GM04504 (cell line): ENCODE measurements around the gene KRT39.
A peak's percentile ranks its signal among the peaks of the same experiment; 100 is the strongest.
"Not testable (repeated sequence)": the region's sequence is repeated elsewhere in the genome, so short reads cannot be mapped to it uniquely, and the experiment has no call there.

Experiments used
- DNase-seq: peaks from one replicate; pipeline ENCODE4 v3.0.0-alpha.2; 2012; ENCODE audit warnings: low read depth

KRT39 gene

GRCh38 chr17:40966848-40967247 is at the start of gene KRT39:
Gene KRT39, minus strand, starts transcription at chr17:40966948. Its CDS starts 92 bp downstream, at chr17:40966856.
- DNase-seq = no peak

DNA sequence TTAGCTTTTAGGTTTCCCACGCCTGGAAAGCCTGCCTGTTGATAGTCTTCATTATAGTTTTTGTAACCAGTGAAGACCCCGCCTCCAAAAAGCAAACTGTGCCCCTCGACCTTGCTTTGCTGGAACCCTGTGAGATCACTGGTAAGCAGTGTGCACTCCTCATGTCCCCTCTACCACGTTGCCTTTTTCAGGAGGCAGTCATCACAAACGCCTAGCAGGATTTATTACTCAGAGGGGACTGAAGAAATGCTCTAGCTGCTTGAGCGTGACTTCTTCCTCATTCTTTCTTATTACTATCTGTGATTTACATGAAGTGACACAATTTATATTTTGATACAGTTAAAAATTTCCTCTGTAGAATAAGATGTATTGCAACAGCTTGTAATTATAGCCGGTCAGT is 48.7 kb upstream of the KRT39 start:
- no peak for DNase-seq

DNA sequence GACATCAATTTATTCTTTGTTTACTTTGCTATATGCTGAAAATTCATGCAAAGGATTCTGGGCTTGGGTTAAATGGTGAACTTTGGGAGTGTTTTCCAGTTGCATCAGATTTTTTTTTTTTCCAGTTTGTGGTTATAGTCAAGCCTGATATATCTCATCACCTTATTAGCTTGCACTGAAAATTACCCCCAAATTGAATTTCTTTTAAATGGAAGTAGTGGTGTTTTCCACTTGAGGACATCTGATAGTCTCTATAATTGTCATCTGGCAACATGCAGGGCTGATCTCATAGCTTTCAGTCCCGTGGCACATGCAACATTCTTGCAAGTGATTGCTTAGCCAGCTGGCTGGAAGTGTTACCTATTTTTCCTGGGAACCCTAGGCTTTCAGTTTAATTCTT is 46.9 kb upstream of the KRT39 start:
- peak; percentile 69 for DNase-seq

- peak; percentile 72 for DNase-seq
Observed at GRCh38 chr17:41013181-41013580, 46.4 kb upstream of the KRT39 start.

DNA sequence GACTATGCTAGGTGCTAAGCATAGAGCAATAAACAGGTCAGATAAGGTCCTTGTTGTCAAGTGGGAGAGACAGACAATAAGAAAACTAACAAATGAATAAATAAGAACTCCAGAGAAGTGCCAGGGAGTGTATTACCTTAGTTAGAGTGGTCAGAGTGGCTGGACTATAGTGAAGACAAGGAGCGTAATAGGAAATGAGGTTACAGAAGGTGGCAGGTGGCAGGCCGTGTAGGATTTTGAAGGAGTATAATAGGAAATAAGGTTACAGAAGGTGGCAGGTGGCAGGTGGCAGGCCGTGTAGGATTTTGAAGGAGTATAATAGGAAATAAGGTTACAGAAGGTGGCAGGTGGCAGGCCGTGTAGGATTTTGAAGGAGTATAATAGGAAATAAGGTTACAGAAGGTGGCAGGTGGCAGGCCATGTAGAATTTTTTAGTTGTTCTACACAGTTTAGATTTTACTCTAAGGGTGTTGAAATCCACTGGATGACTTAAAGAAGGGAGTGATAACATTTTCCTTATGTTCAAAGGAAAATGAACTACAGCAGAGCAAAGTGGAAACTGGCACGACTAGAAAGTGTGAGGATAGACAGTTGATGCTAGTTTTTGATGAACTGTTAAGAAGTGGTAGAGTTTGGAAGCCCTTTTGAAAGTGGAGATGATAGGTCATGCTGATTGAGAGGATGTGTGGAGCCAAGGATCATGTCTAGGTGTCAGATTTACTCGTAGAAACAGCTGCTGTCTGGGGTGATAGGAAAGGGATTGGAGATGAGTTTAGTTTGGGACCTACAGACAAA is 45.8 kb upstream of the KRT39 start:
- no peak for DNase-seq

- DNase-seq = no peak
Observed at GRCh38 chr17:41010441-41010840, 43.7 kb upstream of the KRT39 start.

DNA sequence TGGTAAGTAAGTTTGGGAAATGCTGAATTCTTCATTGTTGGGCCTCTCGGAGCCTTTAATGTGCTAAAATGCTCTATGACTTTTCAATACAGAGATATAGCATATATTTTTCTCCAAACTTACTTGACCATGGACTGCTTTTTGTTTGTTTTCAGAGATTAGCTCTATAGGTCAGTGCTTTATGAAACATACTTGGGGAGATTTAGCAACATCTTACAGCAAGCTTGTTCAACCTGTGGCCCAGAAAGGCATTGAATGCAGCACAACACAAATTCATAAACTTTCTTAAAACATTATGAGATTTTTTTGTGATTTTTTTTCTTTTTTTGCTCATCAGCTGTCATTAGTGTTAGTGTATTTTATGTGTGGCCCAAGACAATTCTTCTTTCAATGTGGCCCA is 43.2 kb upstream of the KRT39 start:
- DNase-seq = no peak

GRCh38 chr17:41009301-41009760 is 42.6 kb upstream of the KRT39 start:
- DNase-seq = no peak

GRCh38 chr17:41008811-41009210 is 42.1 kb upstream of the KRT39 start, which contains the start of gene KRTAP3-1:
Gene KRTAP3-1, minus strand, starts transcription at chr17:41009128. Its CDS starts 54 bp downstream, at chr17:41009074.
- no peak for DNase-seq

GRCh38 chr17:41004397-41004796 is 37.6 kb upstream of the KRT39 start:
- no peak for DNase-seq

GRCh38 chr17:41003926-41004325 is 37.2 kb upstream of the KRT39 start:
- DNase-seq = no peak

DNA sequence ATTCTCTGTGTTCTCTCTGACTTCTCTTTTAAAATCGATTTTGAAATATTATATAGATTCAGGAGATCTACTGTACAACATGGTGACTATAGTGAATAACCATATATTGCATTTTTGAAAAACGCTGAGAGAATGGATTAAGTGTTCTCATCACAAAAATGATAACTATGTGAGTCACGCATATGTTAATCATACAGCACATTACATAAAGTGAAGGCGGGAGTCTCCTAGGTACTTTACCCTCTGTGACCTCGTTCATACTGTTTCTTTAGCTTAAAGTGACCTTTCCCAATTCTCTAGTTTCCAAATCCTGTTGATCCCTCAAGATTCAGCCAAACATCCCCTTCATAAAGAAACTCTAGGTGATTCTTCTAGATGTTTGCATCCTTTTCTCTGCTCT is 36.1 kb upstream of the KRT39 start:
- no peak for DNase-seq

- DNase-seq = no peak
Observed at GRCh38 chr17:41001795-41002194, 35.0 kb upstream of the KRT39 start.

DNA sequence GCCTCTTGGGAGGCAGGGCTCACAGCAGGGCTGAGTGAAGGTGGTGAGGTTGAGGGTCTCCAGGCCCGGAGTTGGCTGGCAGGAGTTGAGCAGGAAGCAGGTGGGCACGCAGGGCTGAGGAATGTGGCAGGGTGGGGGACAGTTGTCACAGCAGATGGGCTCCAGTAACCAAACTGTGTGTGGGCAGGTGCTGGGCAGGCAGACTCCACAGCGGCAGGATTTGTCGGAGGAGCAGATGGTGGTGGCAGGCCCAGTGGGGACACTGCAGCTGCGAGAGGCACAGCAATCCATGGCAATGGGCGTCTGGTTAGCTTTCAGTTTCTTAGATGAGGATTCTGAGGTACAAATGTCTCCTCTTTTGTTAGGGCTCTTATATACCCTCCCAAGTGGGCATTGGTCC is 32.8 kb upstream of the KRT39 start, which contains the start of gene KRTAP3-2:
TSS of gene KRTAP3-2 (minus strand) at position 344 of the 400 bp plus-strand sequence. CDS start at position 291, 53 bp downstream.
- DNase-seq = not testable (repeated sequence)

DNA sequence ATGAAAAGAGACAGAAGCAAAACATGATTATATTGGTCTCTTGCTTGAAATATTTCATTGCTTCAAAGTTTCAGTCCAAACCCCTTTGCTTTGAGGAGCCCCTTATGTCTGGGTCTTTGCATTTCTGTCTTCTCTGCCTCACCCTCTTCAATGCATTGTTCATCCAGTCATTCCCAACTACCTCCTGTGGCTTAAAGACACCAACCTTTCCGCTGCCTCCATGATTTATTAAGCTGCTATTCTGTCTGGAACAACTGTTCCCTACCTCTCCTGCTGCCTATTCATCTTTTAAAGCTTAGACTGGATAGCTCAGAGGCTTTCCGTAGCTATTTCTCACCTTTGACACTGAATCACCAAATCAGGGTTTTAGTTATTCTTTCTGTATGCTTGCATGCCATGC is 30.6 kb upstream of the KRT39 start:
- no peak for DNase-seq

- no peak for DNase-seq
Observed at GRCh38 chr17:40996829-40997228, 30.1 kb upstream of the KRT39 start.

DNA sequence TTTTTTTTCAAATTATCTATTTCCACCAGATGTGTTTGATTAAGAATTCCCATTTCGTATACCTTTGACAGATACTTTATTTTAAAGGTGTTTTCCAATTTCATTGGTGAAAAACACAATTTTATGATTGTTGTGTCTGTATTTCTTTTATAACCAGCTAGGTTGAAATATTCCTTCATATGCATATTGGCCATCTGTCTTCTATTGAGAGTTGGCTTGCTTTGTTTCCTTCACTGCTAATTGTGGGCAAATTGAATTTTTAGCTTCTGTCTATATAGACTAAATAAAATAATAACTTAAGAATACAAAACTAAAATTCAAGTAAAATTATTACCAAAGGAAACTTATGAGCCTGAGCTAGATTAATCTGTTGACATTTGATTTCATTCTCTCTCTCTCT is 28.4 kb upstream of the KRT39 start:
- no peak for DNase-seq

DNA sequence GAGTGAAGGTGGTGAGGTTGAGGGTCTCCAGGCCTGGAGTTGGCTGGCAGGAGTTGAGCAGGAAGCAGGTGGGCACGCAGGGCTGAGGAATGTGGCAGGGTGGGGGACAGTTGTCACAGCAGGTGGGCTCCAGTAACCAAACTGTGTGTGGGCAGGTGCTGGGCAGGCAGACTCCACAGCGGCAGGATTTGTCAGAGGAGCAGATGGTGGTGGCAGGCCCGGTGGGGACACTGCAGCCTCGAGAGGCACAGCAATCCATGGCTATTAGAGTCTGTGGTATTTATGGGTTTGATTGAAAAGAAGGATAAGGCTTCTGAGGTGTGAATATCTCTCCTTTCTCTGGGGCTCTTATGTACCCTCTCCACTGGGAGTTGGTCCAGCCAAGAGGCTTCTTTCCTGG is 27.1 kb upstream of the KRT39 start, which contains the start of gene KRTAP3-3:
TSS of gene KRTAP3-3 (minus strand) at position 326 of the 400 bp plus-strand sequence. CDS start at position 259, 67 bp downstream.
- no peak for DNase-seq

DNA sequence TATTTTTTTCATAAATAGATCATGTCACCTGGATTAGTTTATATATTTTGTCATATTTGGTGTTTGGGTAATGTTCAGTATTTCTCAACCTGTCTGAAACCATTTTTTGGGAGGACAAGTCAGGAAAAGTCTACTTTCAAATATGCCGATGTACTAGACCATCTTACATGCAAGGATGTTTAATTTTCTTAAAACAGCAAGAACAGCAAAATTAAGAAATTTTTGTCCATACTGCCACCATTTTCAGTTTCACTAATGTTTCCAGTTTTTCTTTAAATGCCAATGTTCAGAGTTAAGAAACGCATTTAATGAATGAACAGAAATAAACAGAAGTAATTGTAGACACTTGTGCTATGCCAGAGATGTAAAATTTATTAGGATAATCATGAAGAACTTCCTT is 26.3 kb upstream of the KRT39 start:
- no peak for DNase-seq

DNA sequence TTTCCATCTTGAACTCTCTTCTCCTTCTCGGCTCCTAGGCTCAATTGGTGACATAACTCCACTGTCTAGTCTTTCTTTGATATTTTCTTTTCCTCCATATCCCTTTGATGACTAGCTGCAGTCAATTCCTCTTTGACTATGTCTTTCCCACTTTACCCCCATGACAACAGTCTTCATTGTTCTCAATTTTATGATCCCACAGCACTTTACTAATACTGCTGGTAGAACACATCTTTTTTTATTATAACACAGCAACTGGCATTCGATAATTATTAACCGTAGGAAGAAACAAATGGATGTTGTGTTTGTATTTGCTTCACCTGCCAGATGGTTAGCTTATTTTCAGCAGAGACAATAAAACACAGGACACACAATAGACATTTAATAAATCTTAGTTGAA is 25.9 kb upstream of the KRT39 start:
- DNase-seq = no peak

- no peak for DNase-seq
Observed at GRCh38 chr17:40986920-40987319, 20.2 kb upstream of the KRT39 start.

DNA sequence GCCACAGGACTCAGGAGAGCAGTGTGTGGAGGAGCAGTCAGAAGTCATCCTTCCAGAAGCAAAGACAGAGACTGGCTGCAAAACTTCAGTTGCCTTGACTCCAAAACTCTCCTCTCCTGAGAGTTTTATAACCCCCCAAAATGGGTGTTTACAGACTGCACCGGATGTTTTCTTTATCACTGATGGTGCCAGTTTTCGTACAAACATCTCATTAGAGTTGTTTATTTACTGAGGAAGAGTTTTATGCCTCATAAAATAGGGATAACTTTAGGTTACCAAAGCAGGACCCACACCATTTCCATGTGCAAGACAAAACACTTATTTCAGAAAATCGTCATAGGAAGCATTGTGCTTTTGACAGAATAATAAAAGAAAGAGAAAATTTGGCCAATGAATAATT is 17.5 kb upstream of the KRT39 start, which contains the start of gene KRT40:
TSS of gene KRT40 (minus strand) at position 101 of the 400 bp plus-strand sequence. CDS start at position 48, 53 bp downstream.
- DNase-seq = no peak

- DNase-seq = no peak
Observed at GRCh38 chr17:40981115-40981514, 14.4 kb upstream of the KRT39 start.

DNA sequence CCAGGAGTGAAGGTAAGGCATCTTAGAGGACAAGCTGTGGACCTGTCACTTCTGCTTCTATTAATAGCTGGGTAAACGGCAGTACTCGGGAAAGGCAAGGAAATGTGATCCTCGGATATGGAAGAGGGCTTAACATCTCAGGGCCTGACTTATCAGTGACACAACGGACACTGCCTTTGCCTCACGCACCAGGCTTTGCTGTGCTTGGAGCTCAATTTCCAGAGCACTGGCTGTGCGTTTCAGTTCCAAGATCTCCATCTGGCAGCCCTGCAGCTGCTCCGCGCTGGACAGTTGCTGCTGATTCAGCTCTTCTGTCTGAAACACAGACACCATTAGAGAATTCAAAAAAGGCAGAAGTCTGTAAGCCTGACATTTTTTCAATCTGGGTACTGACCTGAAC is 13.8 kb upstream of the KRT39 start:
- peak; percentile 20 for DNase-seq
